Stimulated activated naive CD8-positive, alpha-beta T cell treated with anti-CD3 and anti-CD28 coated beads, Interleukin-15, Interleukin-2, amounts not matched to agents 100 ng/mL and 50 ng/mL, for 24 hours (primary cell): ENCODE measurements around the gene IL19.
"Not testable (repeated sequence)": the region's sequence is repeated elsewhere in the genome, so short reads cannot be mapped to it uniquely, and the experiment has no call there.

Source experiments
- H3K27ac Mint-ChIP-seq: one replicate; pipeline ENCODE4 v1.8.0; 2021; ENCODE audit warnings: mild to moderate bottlenecking, mixed read lengths
- H3K27me3 Mint-ChIP-seq: one replicate; pipeline ENCODE4 v1.8.0; 2021; ENCODE audit warnings: mixed read lengths
- H3K36me3 Mint-ChIP-seq: one replicate; pipeline ENCODE4 v1.8.0; 2021; ENCODE audit warnings: low read depth, mixed read lengths
- H3K4me1 Mint-ChIP-seq: one replicate; pipeline ENCODE4 v1.8.0; 2021; ENCODE audit warnings: low read depth, mixed read lengths
- H3K4me3 Mint-ChIP-seq: one replicate; pipeline ENCODE4 v1.8.0; 2021; ENCODE audit warnings: mild to moderate bottlenecking, mixed read lengths
- H3K9me3 Mint-ChIP-seq: one replicate; pipeline ENCODE4 v1.8.0; 2021; ENCODE audit warnings: mixed read lengths

IL19 gene

GRCh38 chr1:206835186-206835585 lies 64.6 kb downstream of the IL19 start:
- Mint-ChIP-seq H3K4me3 (no peak overlapping the region), H3K36me3 (no peaks in the 10 kb centered on the region), H3K9me3 (no peaks in the 10 kb centered on the region), H3K27ac (no peak overlapping the region), H3K27me3 (peaks cover 12% of the 10 kb centered on the region), H3K4me1 (peaks cover 25% of the 10 kb centered on the region)

GRCh38 chr1:206836111-206836510 lies 65.5 kb downstream of the IL19 start:
- Mint-ChIP-seq H3K4me1 (peaks cover 23% of the 10 kb centered on the region), H3K9me3 (no peaks in the 10 kb centered on the region), H3K27ac (no peak overlapping the region), H3K36me3 (no peaks in the 10 kb centered on the region), H3K27me3 (peaks cover 12% of the 10 kb centered on the region), H3K4me3 (no peak overlapping the region)

- Mint-ChIP-seq H3K9me3 (no peaks in the 10 kb centered on the region), H3K27me3 (peaks cover 12% of the 10 kb centered on the region), H3K36me3 (no peaks in the 10 kb centered on the region), H3K4me3 (no peak overlapping the region), H3K4me1 (peaks cover 3% of the 10 kb centered on the region), H3K27ac (no peak overlapping the region)
Measured at GRCh38 chr1:206839006-206839560, 68.5 kb downstream of the IL19 start.

DNA sequence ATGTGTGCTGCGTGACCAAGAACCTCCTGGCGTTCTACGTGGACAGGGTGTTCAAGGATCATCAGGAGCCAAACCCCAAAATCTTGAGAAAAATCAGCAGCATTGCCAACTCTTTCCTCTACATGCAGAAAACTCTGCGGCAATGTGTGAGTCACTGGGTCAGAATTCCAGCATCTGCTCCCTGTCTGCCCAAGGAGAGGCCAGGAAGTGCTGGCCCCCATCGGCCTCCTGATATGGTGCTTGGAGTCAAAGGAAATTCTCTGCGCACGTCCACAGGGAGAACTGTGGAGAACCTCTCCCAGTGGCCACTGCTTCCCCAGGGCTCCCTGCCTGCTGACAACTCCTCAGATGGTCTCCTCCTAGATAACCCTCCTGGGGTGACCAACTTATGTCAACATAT lies 69.3 kb downstream of the IL19 start:
- no peaks in the 10 kb centered on the region for H3K36me3 Mint-ChIP-seq
- peaks cover 12% of the 10 kb centered on the region for H3K27me3 Mint-ChIP-seq
- no peaks in the 10 kb centered on the region for H3K9me3 Mint-ChIP-seq
- H3K27ac Mint-ChIP-seq: no peak overlapping the region
- no peak overlapping the region for H3K4me3 Mint-ChIP-seq
- peaks cover 3% of the 10 kb centered on the region for H3K4me1 Mint-ChIP-seq

- no peak overlapping the region for H3K27ac Mint-ChIP-seq
- peaks cover 3% of the 10 kb centered on the region for H3K4me1 Mint-ChIP-seq
- H3K27me3 Mint-ChIP-seq: peaks cover 8% of the 10 kb centered on the region
- H3K4me3 Mint-ChIP-seq: no peak overlapping the region
- no peaks in the 10 kb centered on the region for H3K9me3 Mint-ChIP-seq
- no peaks in the 10 kb centered on the region for H3K36me3 Mint-ChIP-seq
Measured at GRCh38 chr1:206841609-206842323, 71.2 kb downstream of the IL19 start.

GRCh38 chr1:206842854-206843253 lies 72.3 kb downstream of the IL19 start:
- Mint-ChIP-seq H3K4me3 (no peak overlapping the region), H3K4me1 (peaks cover 3% of the 10 kb centered on the region), H3K36me3 (no peaks in the 10 kb centered on the region), H3K9me3 (no peaks in the 10 kb centered on the region), H3K27me3 (peaks cover 4% of the 10 kb centered on the region), H3K27ac (no peak overlapping the region)

- no peak overlapping the region for H3K4me3 Mint-ChIP-seq
- H3K36me3 Mint-ChIP-seq: no peaks in the 10 kb centered on the region
- H3K27me3 Mint-ChIP-seq: no peaks in the 10 kb centered on the region
- H3K9me3 Mint-ChIP-seq: no peaks in the 10 kb centered on the region
- no peak overlapping the region for H3K27ac Mint-ChIP-seq
- peaks cover 3% of the 10 kb centered on the region for H3K4me1 Mint-ChIP-seq
Measured at GRCh38 chr1:206843626-206844025, 73.1 kb downstream of the IL19 start.

DNA sequence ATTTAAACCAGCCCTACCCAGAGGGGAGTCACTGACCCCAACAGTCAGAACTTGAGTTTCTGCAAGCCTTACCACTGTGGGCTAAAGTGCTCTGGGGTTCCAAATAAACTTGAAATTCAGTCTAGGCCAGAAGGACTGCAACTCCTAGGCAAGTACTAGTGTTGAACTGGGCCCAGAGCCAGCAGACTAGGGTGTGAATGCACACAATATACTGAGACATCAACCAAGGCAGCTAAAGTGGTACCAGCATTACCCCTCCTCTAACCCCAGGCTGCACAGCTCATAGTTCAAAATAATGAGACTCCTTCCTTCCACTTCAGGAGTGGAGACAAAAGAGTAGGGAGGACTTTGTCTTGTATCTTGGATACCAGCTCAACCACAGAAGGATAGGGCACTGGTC lies 75.9 kb downstream of the IL19 start:
- H3K4me3 Mint-ChIP-seq: no peak overlapping the region
- no peaks in the 10 kb centered on the region for H3K36me3 Mint-ChIP-seq
- no peak overlapping the region for H3K27ac Mint-ChIP-seq
- H3K27me3 Mint-ChIP-seq: peaks cover 5% of the 10 kb centered on the region
- no peaks in the 10 kb centered on the region for H3K9me3 Mint-ChIP-seq
- no peaks in the 10 kb centered on the region for H3K4me1 Mint-ChIP-seq

DNA sequence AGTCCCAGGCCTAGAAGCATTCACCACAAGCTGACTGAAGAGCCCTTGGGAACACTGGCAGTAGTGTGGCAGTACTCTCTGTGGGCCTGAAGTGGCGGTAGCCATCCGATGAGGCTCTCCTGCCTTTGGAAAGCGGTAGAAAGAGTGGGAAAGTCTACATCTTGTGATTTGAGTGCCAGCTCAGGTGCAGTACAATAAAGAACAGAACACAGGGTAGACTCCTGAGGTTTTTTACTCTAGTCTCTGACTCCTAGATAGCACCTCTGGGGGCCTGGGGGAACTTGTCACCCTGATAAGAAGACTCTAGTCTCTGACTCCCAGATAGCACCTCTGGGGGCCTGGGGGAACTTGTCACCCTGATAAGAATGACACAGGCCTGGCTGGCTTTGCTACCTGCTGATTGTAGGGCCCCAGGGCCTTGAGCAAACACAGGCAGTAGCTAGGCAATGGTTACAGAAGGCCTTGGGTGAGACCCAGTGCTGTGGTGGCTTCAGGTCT lies 76.8 kb downstream of the IL19 start:
- Mint-ChIP-seq H3K4me3 (no peak overlapping the region), H3K36me3 (no peaks in the 10 kb centered on the region), H3K9me3 (no peaks in the 10 kb centered on the region), H3K4me1 (no peaks in the 10 kb centered on the region), H3K27ac (no peak overlapping the region), H3K27me3 (peaks cover 5% of the 10 kb centered on the region)

DNA sequence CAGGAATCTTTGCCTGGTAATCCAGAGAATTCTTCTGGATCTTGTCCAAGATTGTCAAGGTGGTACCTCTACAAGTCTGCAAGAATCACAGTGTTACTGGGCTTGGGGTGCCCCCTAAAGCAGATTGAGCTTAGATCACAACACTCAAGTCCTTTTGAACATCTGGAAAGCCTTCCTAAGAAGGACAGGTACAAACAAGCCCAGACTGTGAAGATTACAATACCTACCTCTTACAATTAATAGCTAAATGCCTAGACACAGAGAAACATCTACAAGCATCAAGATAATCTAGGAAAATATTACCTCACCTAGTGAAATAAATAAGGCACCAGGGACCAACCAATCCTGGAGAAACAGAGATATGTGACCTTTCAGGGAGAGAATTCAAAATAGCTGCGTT lies 77.4 kb downstream of the IL19 start:
- no peaks in the 10 kb centered on the region for H3K9me3 Mint-ChIP-seq
- no peak overlapping the region for H3K4me3 Mint-ChIP-seq
- peaks cover 5% of the 10 kb centered on the region for H3K27me3 Mint-ChIP-seq
- H3K27ac Mint-ChIP-seq: no peak overlapping the region
- no peaks in the 10 kb centered on the region for H3K4me1 Mint-ChIP-seq
- no peaks in the 10 kb centered on the region for H3K36me3 Mint-ChIP-seq

- Mint-ChIP-seq H3K4me3 (no peak overlapping the region), H3K27me3 (peaks cover 5% of the 10 kb centered on the region), H3K27ac (no peak overlapping the region), H3K4me1 (no peaks in the 10 kb centered on the region), H3K36me3 (no peaks in the 10 kb centered on the region), H3K9me3 (peaks cover 6% of the 10 kb centered on the region)
Measured at GRCh38 chr1:206850401-206850800, 79.8 kb downstream of the IL19 start.

- peaks cover 5% of the 10 kb centered on the region for H3K27me3 Mint-ChIP-seq
Measured at GRCh38 chr1:206851341-206852010, 80.9 kb downstream of the IL19 start.

GRCh38 chr1:206852662-206853061 lies 82.1 kb downstream of the IL19 start:
- H3K9me3 Mint-ChIP-seq, H3K27ac Mint-ChIP-seq, H3K27me3 Mint-ChIP-seq, H3K36me3 Mint-ChIP-seq, H3K4me1 Mint-ChIP-seq, H3K4me3 Mint-ChIP-seq: not testable (repeated sequence)

More at GRCh38 chr1:206851341-206852010, 80.9 kb downstream of the IL19 start:
- H3K27ac Mint-ChIP-seq: no peak overlapping the region
- no peaks in the 10 kb centered on the region for H3K4me1 Mint-ChIP-seq
- H3K9me3 Mint-ChIP-seq: peaks cover 6% of the 10 kb centered on the region
- H3K36me3 Mint-ChIP-seq: no peaks in the 10 kb centered on the region
- no peak overlapping the region for H3K4me3 Mint-ChIP-seq

GRCh38 chr1:206853696-206854095 lies 83.1 kb downstream of the IL19 start:
- H3K27me3 Mint-ChIP-seq, H3K4me1 Mint-ChIP-seq, H3K4me3 Mint-ChIP-seq, H3K9me3 Mint-ChIP-seq, H3K27ac Mint-ChIP-seq, H3K36me3 Mint-ChIP-seq: not testable (repeated sequence)

DNA sequence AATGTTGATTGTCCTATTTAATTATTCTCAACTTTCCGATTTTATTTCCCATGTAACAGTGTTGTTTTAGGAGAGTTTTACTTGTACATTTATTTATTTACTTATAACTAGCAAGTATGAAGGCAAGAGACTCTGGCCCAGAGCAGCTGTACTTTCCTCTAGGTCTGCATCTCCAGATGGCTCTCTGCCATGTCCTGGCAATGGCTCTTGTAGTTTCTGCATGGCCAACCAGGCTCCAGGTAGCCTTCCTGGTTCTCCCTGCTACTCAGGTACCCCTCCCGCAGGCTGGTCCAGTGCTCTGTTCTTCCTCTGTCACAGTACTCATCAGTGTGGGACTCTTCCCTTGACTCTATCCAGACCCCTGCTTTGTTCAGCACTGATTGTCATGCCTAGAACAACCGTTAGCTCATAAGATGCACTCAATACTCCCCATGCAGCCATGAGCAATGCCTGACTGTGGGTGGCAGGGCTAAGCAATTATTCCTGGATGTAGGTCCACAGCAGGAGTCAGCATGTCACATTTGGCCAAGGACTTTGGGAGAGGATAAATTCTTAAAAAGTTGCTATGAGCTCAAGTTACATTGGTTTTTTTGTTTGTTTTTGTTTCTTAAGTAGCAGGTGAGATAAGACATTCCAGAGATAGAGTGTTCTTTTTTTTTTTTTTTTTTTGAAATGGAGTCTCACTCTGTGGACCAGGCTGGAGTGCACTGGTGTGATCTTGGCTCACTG lies 84.0 kb downstream of the IL19 start:
- Mint-ChIP-seq H3K4me3 (no peak overlapping the region), H3K4me1 (peaks cover 5% of the 10 kb centered on the region), H3K9me3 (peaks cover 6% of the 10 kb centered on the region), H3K36me3 (no peaks in the 10 kb centered on the region), H3K27me3 (no peaks in the 10 kb centered on the region), H3K27ac (no peak overlapping the region)
